Brain microvascular endothelial cell (primary cell): ENCODE data around the gene IGSF9.

ENCODE experiments used
- DNase-seq: peaks from one replicate; pipeline ENCODE4 v3.0.0-alpha.2; 2020
- H3K27ac ChIP-seq: fragments of 250-450 bp; sonication (Bioruptor Pico); 2 replicates; pipeline ENCODE4 v1.5.1; 2020; ENCODE audit warnings: mild to moderate bottlenecking, moderate library complexity
- H3K27me3 ChIP-seq: fragments of 250-450 bp; sonication (Bioruptor Pico); replicated peaks from 2 replicates; pipeline ENCODE4 v1.5.1; 2020; ENCODE audit warnings: mild to moderate bottlenecking
- H3K36me3 ChIP-seq: fragments of 250-450 bp; sonication (Bioruptor Pico); replicated peaks from 2 replicates; pipeline ENCODE4 v1.5.1; 2020; ENCODE audit warnings: mild to moderate bottlenecking
- H3K4me3 ChIP-seq: 2 replicates; pipeline ENCODE4 v1.5.1; 2011; ENCODE audit warnings: low read depth, mild to moderate bottlenecking, control low read depth, low read length, moderate library complexity
- in situ Hi-C: cut with HindIII; loops from 2 replicates; pipeline ENCODE4 v1.10.0; 2017; ENCODE audit warnings: low sequenced_read_pairs, low pct_ligation_motif_present
- TF ChIP-seq, protein P1 (sequence below): IDR thresholded peaks from 2 replicates; pipeline ENCODE4 v1.5.1; 2011; ENCODE audit warnings: low read depth, mild to moderate bottlenecking, moderate library complexity, low read length, control low read depth, inconsistent platforms; ENCODE audit errors: missing control alignments

IGSF9 gene

GRCh38 chr1:159955456-159955855 is 10.0 kb upstream of the IGSF9 start:
- in situ Hi-C loops, result no loop called here
- no peak overlapping the region for H3K27ac ChIP-seq
- DNase-seq, result no peak
- no peak overlapping the region for H3K4me3 ChIP-seq
- H3K27me3 ChIP-seq, result no peaks in the 10 kb centered on the region
- TF ChIP-seq, protein P1, sequence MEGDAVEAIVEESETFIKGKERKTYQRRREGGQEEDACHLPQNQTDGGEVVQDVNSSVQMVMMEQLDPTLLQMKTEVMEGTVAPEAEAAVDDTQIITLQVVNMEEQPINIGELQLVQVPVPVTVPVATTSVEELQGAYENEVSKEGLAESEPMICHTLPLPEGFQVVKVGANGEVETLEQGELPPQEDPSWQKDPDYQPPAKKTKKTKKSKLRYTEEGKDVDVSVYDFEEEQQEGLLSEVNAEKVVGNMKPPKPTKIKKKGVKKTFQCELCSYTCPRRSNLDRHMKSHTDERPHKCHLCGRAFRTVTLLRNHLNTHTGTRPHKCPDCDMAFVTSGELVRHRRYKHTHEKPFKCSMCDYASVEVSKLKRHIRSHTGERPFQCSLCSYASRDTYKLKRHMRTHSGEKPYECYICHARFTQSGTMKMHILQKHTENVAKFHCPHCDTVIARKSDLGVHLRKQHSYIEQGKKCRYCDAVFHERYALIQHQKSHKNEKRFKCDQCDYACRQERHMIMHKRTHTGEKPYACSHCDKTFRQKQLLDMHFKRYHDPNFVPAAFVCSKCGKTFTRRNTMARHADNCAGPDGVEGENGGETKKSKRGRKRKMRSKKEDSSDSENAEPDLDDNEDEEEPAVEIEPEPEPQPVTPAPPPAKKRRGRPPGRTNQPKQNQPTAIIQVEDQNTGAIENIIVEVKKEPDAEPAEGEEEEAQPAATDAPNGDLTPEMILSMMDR, result no peak
- no peaks in the 10 kb centered on the region for H3K36me3 ChIP-seq

DNA sequence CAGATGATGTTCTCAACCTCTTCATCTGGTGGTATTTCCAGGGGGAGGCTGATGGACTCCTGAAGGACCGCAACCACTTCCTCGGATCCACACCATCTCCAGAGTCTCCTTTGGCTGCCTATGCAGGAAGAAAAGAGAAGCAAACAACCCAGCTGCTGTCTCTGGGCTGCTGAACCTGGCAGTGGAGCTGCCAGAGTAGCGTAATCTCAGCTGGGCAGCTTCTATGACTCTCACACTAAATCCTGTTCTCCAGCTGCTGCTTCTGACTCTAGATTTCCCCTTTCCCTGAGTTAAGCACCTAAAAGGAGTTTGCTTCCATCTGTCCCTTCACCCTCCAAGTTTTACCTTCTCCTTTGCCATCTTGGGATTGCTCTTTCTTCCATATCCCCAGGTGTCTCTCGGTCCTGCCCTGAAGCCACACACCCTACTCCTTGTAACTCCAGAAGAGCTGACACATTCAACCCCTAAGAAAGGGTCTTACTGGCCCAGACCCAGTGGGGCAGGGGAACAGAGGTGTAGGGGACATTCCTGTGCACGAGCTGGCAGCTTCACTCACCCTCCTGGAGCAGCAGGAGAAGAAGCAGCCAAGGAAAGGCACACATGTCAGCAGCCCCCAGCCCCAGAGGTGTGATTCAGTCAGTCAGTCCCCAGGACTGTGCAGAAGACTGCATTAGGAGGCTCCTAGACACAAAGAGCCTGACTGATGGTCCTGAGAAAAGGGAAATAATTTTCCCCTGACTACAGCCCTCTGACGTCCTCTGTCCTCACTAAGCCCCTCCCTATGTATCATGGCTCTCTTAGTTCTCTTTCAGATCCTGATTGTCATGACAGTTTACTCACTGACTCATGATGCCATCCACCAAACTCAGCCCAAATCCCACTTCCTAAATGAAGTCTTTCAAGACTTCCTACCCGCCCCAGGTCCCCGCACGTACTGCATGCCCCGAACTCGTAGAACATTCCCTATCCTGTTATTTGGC is 8.4 kb upstream of the IGSF9 start, which contains the start of gene SLAMF9:
Gene SLAMF9 (minus strand): TSS at position 702 of the 980 bp plus-strand sequence. CDS start 100 bp downstream, at position 602.
- Histone ChIP-seq H3K4me3 (no peak within 1 kb of the TSS), H3K27ac (no peak within 1 kb of the TSS), H3K36me3 (no peaks in the 10 kb centered on the region), H3K27me3 (no peaks in the 10 kb centered on the region)
- TF ChIP-seq, protein P1, result no peak
- peak; percentile 3 for DNase-seq
- in situ Hi-C loops, result no loop called here

GRCh38 chr1:159952932-159953331 is 7.5 kb upstream of the IGSF9 start:
- H3K27me3 ChIP-seq, result no peaks in the 10 kb centered on the region
- H3K36me3 ChIP-seq, result no peaks in the 10 kb centered on the region
- no peak overlapping the region for H3K4me3 ChIP-seq
- DNase-seq, result no peak
- in situ Hi-C loops, result no loop called here
- H3K27ac ChIP-seq, result no peak overlapping the region
- TF ChIP-seq, protein P1, result no peak

- TF ChIP-seq, protein P1, result no peak
- Histone ChIP-seq H3K4me3 (no peak overlapping the region), H3K27ac (no peak overlapping the region), H3K27me3 (no peaks in the 10 kb centered on the region), H3K36me3 (no peaks in the 10 kb centered on the region)
- DNase-seq, result no peak
- in situ Hi-C loops, result no loop called here
These were observed 6.1 kb upstream of the IGSF9 start for GRCh38 chr1:159951551-159951950.

GRCh38 chr1:159951016-159951415 is 5.6 kb upstream of the IGSF9 start:
- Histone ChIP-seq H3K4me3 (no peak overlapping the region), H3K27me3 (peaks cover 1% of the 10 kb centered on the region), H3K27ac (no peak overlapping the region), H3K36me3 (no peaks in the 10 kb centered on the region)
- TF ChIP-seq, protein P1, result no peak
- in situ Hi-C loops, result no loop called here
- no peak for DNase-seq
